ENCODE results near the gene USP20. TPM values are rescaled to one million over a fixed set of nuclear protein-coding genes. Genes with fewer than 3 reads are reported as not detected.

The USP20 gene
- total and polyA plus RNA-seq, 4 donors, result 8.2 to 19.8 (median 10.3) TPM

DNA sequence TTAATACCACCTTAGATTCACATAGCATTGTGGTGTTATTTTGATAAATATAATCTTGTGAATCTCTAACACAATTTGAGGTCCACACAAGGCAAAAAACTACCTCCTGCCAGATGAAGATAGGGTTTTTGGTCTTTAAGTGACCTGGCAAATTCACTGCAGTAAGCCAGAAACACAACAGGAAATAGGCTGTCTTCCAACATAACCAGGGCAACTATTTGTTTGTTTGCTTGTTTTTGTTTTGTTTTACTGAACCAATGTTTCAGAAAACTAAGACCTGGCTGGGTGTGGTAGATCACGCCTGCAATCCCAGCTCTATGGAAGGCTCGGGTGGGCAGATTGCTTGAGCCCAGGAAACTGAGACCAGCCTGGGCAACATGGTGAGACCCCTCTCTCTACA, 95.5 kb downstream of the USP20 start:
- no peaks in the 10 kb centered on the region for H3K27me3 ChIP-seq (ENCODE audit: control insufficient read depth in 4 of 4, insufficient read depth in 4 of 4, low read length in 3 of 4)
- TF ChIP-seq CTCF (IDR thresholded peaks at IDR 0.05; ENCODE audit: low read depth, low read length, missing input control), result no peak
- TF ChIP-seq, protein P1, sequence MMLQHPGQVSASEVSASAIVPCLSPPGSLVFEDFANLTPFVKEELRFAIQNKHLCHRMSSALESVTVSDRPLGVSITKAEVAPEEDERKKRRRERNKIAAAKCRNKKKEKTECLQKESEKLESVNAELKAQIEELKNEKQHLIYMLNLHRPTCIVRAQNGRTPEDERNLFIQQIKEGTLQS (IDR thresholded peaks at IDR 0.05), result no peak
- no peak for TF ChIP-seq HNF4A (conservative IDR thresholded peaks at IDR 0.05)
- TF ChIP-seq, protein P2, sequence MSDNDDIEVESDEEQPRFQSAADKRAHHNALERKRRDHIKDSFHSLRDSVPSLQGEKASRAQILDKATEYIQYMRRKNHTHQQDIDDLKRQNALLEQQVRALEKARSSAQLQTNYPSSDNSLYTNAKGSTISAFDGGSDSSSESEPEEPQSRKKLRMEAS (IDR thresholded peaks at IDR 0.05), result no peak
- TF ChIP-seq EGR1 (IDR thresholded peaks at IDR 0.05; ENCODE audit: low read depth in 2 of 2), result no peak
- TF ChIP-seq RAD21 (IDR thresholded peaks at IDR 0.05), result no peak
- peaks cover 0 to 12% (median 2%) of the 10 kb centered on the region in 4 donors for H3K36me3 ChIP-seq (ENCODE audit: control insufficient read depth in 4 of 4, insufficient read depth in 3 of 4, low read depth in 1 of 4, low read length in 3 of 4)
- no peak overlapping the region for H3K4me3 ChIP-seq (ENCODE audit: low read depth in 1 of 3, low read length in 3 of 3)
- no peak overlapping the region for H3K27ac ChIP-seq (ENCODE audit: low read depth in 1 of 2, low read length in 2 of 2)
- H3K9ac ChIP-seq (ENCODE audit: low read depth in 1 of 2, low read length in 2 of 2), result no peak overlapping the region
- H3K9me3 ChIP-seq (ENCODE audit: control insufficient read depth in 4 of 4, low read length in 3 of 4), result no peaks in the 10 kb centered on the region
- peaks cover under 1 to 4% (median 4%) of the 10 kb centered on the region in 4 donors for H3K4me1 ChIP-seq (ENCODE audit: control insufficient read depth in 4 of 4, insufficient read depth in 4 of 4, low read length in 3 of 4)
- 88% methylated on average over 2 of the region's 2 CpGs for WGBS
- DNase-seq (ENCODE audit: low spot score), result no peak

Small RNA genes lying within 50 kb of the gene (small RNA-seq; reads per million reads assigned to genes)
- gene MIR6855, result not detected

Other genes with a start within 250 kb of the USP20 start
- gene C9orf50, start 214.4 kb upstream of the USP20 start, total RNA-seq, result under 1 TPM in 1 of 2 donors, not detected in 1; 0.23 TPM
- not detected for gene C9orf50, start 214.4 kb upstream of the USP20 start, polyA plus RNA-seq
- gene NTMT1, start 209.3 kb upstream of the USP20 start, total RNA-seq, result 10 to 100 TPM; 13.1 to 17.7 TPM
- gene NTMT1, start 209.3 kb upstream of the USP20 start, polyA plus RNA-seq, result 10 to 100 TPM; 34.8 to 42.5 TPM
- 1 to 10 TPM; 6.0 to 8.4 TPM for gene ASB6, start 193.3 kb upstream of the USP20 start, total RNA-seq
- 1 to 10 TPM; 3.4 to 6.3 TPM for gene ASB6, start 193.3 kb upstream of the USP20 start, polyA plus RNA-seq
- gene PRRX2, start 169.8 kb upstream of the USP20 start, total RNA-seq, result under 1 TPM in 1 of 2 donors, not detected in 1; 0.08 TPM
- under 1 TPM in 1 of 2 donors, not detected in 1; 0.03 TPM for gene PRRX2, start 169.8 kb upstream of the USP20 start, polyA plus RNA-seq
- gene PTGES, start 82.4 kb upstream of the USP20 start, total RNA-seq, result under 1 TPM in 1 of 2 donors, not detected in 1; 0.47 TPM
- under 1 TPM; 0.07 to 0.17 TPM for gene PTGES, start 82.4 kb upstream of the USP20 start, polyA plus RNA-seq
- 10 to 100 TPM; 18.6 to 31.9 TPM for gene TOR1B, start 32.3 kb upstream of the USP20 start, total RNA-seq
- gene TOR1B, start 32.3 kb upstream of the USP20 start, polyA plus RNA-seq, result 10 to 100 TPM; 12.8 to 17.1 TPM
- gene TOR1A, start 11.3 kb upstream of the USP20 start, total RNA-seq, result 10 to 100 TPM; 18.3 to 30.5 TPM
- 10 to 100 TPM; 29.1 to 34.0 TPM for gene TOR1A, start 11.3 kb upstream of the USP20 start, polyA plus RNA-seq
- gene C9orf78, start 183 bp upstream of the USP20 start, total RNA-seq, result 10 to 100 TPM; 37.2 to 64.6 TPM
- gene C9orf78, start 183 bp upstream of the USP20 start, polyA plus RNA-seq, result 10 to 100 TPM; 31.1 to 84.2 TPM
- 10 to 100 TPM; 15.0 to 15.6 TPM for gene FNBP1, start 207.7 kb downstream of the USP20 start, total RNA-seq
- gene FNBP1, start 207.7 kb downstream of the USP20 start, polyA plus RNA-seq, result 1 to 10 TPM; 6.6 to 9.7 TPM
- gene GPR107, start 218.4 kb downstream of the USP20 start, total RNA-seq, result 10 to 100 TPM; 11.1 to 17.2 TPM
- gene GPR107, start 218.4 kb downstream of the USP20 start, polyA plus RNA-seq, result 10 to 100 TPM in 1 of 2 donors, 1 to 10 TPM in 1; 3.8 to 11.6 TPM